Activated CD4-positive, alpha-beta T cell treated with anti-CD3 and anti-CD28 coated beads for 24 hours (primary cell): ENCODE results near the gene CAPN6.

Source experiments
- DNase-seq, 2 donors: peaks; one replicate each; pipeline ENCODE4 v3.0.0-alpha.2; 2020; ENCODE audit warnings: low read depth in 2 of 2

The CAPN6 gene, protein sequence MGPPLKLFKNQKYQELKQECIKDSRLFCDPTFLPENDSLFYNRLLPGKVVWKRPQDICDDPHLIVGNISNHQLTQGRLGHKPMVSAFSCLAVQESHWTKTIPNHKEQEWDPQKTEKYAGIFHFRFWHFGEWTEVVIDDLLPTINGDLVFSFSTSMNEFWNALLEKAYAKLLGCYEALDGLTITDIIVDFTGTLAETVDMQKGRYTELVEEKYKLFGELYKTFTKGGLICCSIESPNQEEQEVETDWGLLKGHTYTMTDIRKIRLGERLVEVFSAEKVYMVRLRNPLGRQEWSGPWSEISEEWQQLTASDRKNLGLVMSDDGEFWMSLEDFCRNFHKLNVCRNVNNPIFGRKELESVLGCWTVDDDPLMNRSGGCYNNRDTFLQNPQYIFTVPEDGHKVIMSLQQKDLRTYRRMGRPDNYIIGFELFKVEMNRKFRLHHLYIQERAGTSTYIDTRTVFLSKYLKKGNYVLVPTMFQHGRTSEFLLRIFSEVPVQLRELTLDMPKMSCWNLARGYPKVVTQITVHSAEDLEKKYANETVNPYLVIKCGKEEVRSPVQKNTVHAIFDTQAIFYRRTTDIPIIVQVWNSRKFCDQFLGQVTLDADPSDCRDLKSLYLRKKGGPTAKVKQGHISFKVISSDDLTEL

GRCh38 chrX:111270339-111270738 lies at the start of gene CAPN6:
CAPN6 (minus strand) TSS chrX:111270483; CDS start chrX:111263936, 6,547 bp downstream.
- DNase-seq: no peak

GRCh38 chrX:111319451-111319850 lies 49.2 kb upstream of the CAPN6 start:
- DNase-seq: no peak

- DNase-seq: no peak
Measured at GRCh38 chrX:111318901-111319300, 48.6 kb upstream of the CAPN6 start.

DNA sequence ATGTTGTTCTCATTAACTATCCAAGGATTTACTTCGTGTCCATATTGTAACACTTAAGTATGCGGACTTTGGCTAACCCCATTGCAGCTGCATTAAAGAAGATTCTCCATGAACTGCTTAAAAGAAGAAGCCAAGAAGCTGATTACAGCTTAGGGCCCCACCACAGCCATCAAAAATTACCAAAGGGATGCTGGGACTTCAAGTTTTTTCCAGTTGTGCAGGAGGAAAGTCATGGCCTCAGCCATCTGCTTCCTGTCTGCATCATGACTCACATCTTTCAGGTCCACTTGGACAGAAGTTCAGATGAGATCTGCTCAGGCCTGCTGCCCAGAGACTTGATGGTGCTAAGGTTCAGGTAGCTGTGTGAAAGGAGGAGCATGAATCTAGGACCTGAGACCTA lies 38.8 kb upstream of the CAPN6 start:
- no peak for DNase-seq

DNA sequence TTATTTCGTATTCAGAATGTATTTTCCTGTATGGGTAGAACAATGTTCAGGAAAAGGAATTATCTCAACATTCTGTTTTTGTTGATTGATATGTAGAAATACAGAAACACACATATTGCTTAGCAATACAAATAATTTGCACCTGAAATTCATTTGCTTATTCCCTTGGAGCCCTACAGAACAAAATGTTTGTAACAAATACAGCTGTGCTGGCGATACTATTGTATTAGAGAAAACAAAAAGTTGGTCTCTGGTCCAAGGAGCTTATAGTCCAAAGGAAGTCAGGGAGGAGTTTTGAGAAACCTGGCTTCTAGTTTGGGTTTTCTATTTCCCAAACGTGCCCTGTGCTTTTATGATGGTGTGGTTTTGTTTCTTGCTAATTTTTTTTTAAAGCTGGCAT lies 37.8 kb upstream of the CAPN6 start:
- no peak for DNase-seq

DNA sequence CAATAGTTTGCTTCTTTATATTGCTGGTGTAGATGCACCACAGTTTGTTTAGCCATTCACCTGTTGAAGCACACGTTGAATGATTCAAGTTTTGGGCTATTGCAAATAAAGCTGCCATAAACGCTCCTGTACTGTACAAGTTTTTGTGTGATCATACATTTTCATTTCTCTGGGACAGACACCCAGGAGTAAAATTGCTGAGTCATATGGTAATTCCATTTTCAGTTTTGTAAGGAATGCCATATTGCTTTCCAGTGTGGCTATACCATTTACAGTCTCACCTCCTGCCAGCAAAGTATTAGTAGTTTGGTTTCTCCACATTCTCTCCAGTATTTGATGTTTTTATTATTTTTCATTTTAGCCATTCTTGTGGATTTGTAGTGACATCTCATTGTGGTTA lies 32.0 kb upstream of the CAPN6 start:
- DNase-seq: no peak

DNA sequence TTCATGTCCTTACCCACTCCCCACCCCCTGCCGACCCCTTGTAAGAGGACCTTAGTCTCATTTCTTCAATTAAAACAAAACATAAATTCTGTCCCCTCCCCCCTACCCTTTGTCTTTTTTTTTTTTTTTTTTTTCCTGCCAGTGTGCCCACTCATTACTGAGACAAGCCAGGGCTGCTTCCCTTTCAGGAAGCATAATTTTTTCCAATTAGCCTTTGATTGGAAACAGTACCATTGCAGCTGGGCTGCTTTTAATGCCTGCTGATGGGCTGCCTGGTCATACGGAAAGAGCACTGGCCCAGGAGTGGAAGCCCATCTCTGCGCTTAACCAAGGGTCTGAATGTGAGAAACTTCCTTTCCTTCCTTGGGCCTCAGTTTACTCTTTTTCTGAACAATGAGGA lies 18.6 kb upstream of the CAPN6 start:
- DNase-seq: no peak

GRCh38 chrX:111284631-111285293 lies 14.5 kb upstream of the CAPN6 start:
- DNase-seq: no peak

- DNase-seq: no peak
Measured at GRCh38 chrX:111283446-111283845, 13.2 kb upstream of the CAPN6 start.

DNA sequence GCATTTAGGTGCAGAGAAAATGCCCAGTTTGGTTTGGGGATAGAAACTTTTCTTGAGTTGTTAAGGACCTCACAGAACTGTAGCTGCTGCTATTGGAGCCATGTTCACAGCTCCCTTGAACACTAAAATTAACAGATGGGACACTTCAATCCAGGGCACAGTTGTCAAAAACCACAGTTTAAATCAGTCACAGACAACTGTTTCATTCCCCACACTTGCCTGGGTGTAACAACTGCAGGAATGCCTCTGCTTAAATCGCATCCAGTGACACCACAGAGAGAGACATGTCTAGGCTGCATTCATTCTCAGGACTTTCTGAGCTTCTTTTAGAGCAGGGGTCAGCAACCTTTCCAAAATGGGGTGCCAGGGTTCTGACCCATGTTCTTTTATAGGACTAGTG lies 12.7 kb upstream of the CAPN6 start:
- DNase-seq: no peak

DNA sequence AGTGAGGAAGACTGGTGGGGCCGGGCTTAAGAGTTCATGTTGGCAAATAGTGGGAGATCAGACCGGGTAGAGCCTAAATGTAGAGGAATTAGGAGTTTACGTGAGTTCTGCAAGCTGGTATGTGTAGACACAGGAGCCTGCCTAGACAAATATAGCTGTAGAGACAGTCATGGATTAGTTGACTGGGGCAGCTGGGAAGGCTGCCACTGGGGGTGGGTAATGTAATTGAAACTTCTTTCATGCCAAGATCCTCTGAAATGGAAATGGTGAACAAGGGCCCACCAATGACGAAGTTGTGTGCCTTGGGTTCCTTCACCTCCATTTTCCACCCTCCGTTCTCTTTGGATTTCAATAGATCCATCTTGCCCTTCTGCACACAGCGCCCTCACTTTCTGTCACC lies 11.9 kb upstream of the CAPN6 start:
- DNase-seq: no peak

DNA sequence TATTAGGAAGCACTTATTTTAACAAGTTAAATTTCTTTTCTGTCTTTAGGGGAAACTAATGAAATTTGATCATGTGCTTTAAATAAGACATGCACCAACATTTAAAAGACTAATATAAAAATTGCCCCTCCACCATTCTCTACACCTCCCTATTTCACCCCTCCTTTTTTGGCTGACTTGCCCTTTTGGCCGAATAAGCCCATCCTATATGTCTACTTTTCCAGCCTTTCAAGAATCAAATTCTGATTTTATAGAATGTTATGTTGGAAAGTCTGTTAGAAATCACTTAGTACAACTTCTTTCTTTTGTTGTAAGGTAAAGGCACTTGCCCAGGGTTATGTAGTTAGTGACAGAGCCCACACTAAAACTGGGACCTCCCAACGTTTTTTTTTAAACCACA lies 1.8 kb downstream of the CAPN6 start:
- DNase-seq: no peak

GRCh38 chrX:111265486-111265885 lies 4.8 kb downstream of the CAPN6 start:
- DNase-seq: no peak

DNA sequence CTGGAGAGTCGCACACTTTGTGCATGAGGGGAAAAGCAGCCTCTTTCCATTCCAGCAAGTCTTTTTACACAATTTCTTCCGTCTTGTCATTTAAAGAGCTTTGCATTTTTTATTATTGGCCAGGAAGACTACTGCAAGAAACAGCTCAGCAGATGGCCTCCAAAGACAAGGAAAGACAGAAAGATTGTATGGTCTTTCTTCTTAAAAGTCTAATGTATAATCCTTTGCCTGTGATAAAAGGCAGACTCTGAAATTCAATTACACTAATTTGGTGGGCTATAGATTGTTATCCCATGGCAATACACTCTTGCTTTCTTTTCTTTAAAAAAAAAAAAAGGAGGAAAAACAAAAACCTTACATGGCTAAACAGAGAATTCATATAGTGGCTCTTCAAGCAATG lies 5.9 kb downstream of the CAPN6 start:
- no peak for DNase-seq

- DNase-seq: no peak
Measured at GRCh38 chrX:111262086-111262485, 8.2 kb downstream of the CAPN6 start.

DNA sequence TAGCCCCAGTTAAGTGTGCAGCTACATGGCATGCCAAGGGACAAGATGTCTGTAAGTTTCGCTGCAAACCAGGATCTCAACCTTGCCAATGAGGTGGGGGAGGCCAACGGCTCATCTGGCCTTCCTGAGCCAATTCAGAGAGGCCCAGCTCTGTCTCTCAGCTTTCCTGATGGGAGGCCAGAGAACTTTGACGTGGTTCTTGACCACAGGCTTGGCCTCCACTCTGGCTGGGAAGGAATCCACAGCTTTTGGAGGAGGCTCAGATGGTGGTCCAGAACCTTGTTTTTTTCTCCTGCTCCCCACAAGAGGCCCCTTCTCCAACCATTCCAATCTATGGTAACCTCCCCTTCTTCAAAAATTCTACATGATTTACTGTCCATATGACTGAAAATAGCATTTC lies 9.8 kb downstream of the CAPN6 start:
- DNase-seq: no peak

DNA sequence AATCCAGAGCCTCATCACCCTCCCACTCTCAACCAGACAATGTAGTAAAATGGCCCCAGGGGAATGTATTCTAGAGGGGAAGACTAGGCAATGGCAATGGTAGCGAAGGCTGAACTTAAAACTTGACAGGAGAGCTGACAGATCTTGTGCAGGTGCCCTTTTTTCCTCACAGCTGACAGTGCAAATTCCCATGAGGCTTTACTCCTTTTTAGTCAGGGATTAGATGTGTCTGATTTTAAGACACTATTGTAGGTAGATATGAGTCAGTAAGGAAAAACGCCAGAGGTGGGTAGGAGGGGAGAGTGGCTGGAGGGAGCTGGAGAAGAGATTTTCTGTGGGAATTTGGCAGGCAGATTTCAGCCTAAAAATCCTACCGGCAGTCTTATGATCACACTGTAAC lies 10.7 kb downstream of the CAPN6 start:
- DNase-seq: no peak

GRCh38 chrX:111257733-111258132 lies 12.6 kb downstream of the CAPN6 start:
- DNase-seq: no peak

GRCh38 chrX:111254896-111255693 lies 15.2 kb downstream of the CAPN6 start:
- no peak for DNase-seq

- DNase-seq: no peak
Measured at GRCh38 chrX:111244235-111244750, 26.0 kb downstream of the CAPN6 start.

GRCh38 chrX:111216293-111216801 lies 53.9 kb downstream of the CAPN6 start:
- DNase-seq: no peak

GRCh38 chrX:111207851-111208250 lies 62.4 kb downstream of the CAPN6 start:
- DNase-seq: no peak
